HCT116 (cell line): ENCODE measurements around the gene ABCC11. TPM values are rescaled to one million over a fixed set of nuclear protein-coding genes. Genes with fewer than 3 reads are reported as not detected.

Experiments used
- ATAC-seq: fragments of 200-7000 bp; cut with Tn5 transposase; 2 replicates; pipeline ENCODE4 v1.9.1; 2020; ENCODE audit warnings: mild to moderate bottlenecking, moderate library complexity
- BruUV-seq: library from RNA; stranded (reverse); fragments of 400-500 nt; replicated peaks from 2 replicates; lab custom pipeline; 2021; lab: Mats Ljungman, UMichigan
- CTCF ChIA-PET: fragments of 300-600 bp; sonication (Branson Sonifier 250); formaldehyde crosslinking; loops from one replicate; lab custom pipeline; 2021; ENCODE audit warnings: antibody characterized with exemption; lab: Charles Lee
- POLR2A ChIA-PET: fragments of 300-600, 350-600 bp; sonication (Branson Sonifier 250); formaldehyde crosslinking; loops from one replicate; lab custom pipeline; 2021; ENCODE audit warnings: antibody characterized with exemption; lab: Charles Lee
- RAD21 ChIA-PET, 2 experiments: fragments of 300-600 bp; sonication (Branson Sonifier 250); formaldehyde crosslinking; loops; one replicate each; lab custom pipeline; 2023; ENCODE audit warnings: low total read pairs in 2 of 2; ENCODE audit not compliant: uncharacterized antibody in 2 of 2, unreplicated experiment in 2 of 2, low non-redundant PET in 1 of 2; lab: Charles Lee
- DNase-seq: peaks from one replicate; pipeline ENCODE4 v3.0.0-alpha.2; 2010; ENCODE audit warnings: low read depth, low spot score
- H2AFZ ChIP-seq: fragments of 200-600 bp; shearing (Covaris generic), sonication (generic); 2 replicates; pipeline ENCODE4 v1.6.1; 2017; ENCODE audit warnings: low read depth, mixed run types, mixed read lengths, antibody characterized with exemption, low read length; ENCODE audit not compliant: poor library complexity, severe bottlenecking
- H3K27ac ChIP-seq: 2 replicates; pipeline ENCODE4 v1.5.1; 2012; ENCODE audit warnings: low read depth, low read length
- H3K27me3 ChIP-seq: fragments of 200-600 bp; sonication (generic); 2 replicates; pipeline ENCODE4 v1.6.1; 2016; ENCODE audit warnings: mixed run types, low read length, mixed read lengths; ENCODE audit not compliant: insufficient read depth
- H3K36me3 ChIP-seq, 2 experiments: fragments of 200-500 bp in 1 of 2; fragments of 200-600 bp in 1 of 2; sonication (Bioruptor generic) in 1 of 2; sonication (generic) in 1 of 2; 2 replicates each; pipeline versions ENCODE4 v1.5.1 to v1.6.1; 2014 to 2016; ENCODE audit warnings: low read length in 2 of 2, inconsistent platforms in 1 of 2, mixed read lengths in 1 of 2, mixed run types in 1 of 2; ENCODE audit not compliant: insufficient read depth in 2 of 2, control insufficient read depth in 1 of 2
- H3K4me1 ChIP-seq, 2 experiments: fragments of 200-600 bp in 1 of 2; sonication (generic) in 1 of 2; 2 replicates each; pipeline versions ENCODE4 v1.5.1 to v1.6.1; 2012 to 2017; ENCODE audit warnings: low read length in 2 of 2, inconsistent platforms in 1 of 2, mild to moderate bottlenecking in 1 of 2, mixed read lengths in 1 of 2, mixed run types in 1 of 2, moderate library complexity in 1 of 2; ENCODE audit not compliant: insufficient read depth in 2 of 2, control insufficient read depth in 1 of 2
- H3K4me2 ChIP-seq: fragments of 200-600 bp; sonication (generic); 2 replicates; pipeline ENCODE4 v1.6.1; 2017; ENCODE audit warnings: mixed run types, low read length, mixed read lengths
- H3K4me3 ChIP-seq, 2 experiments: fragments of 200-600 bp in 1 of 2; sonication (generic) in 1 of 2; replicated peaks in 1 of 2; 2 replicates each; pipeline ENCODE4 v1.5.1; 2011 to 2016; ENCODE audit warnings: low read length in 2 of 2, control low read depth in 1 of 2, low read depth in 1 of 2, mild to moderate bottlenecking in 1 of 2, mixed read lengths in 1 of 2, mixed run types in 1 of 2
- H3K79me2 ChIP-seq: fragments of 200-600 bp; sonication (generic); 2 replicates; pipeline ENCODE4 v1.6.1; 2017; ENCODE audit warnings: mild to moderate bottlenecking, mixed run types, low read length, moderate library complexity, mixed read lengths; ENCODE audit not compliant: insufficient read depth
- H3K9ac ChIP-seq: fragments of 200-600 bp; sonication (generic); 2 replicates; pipeline ENCODE4 v1.6.1; 2016; ENCODE audit warnings: low read length, mixed read lengths
- H3K9me2 ChIP-seq: fragments of 200-600 bp; sonication (generic), shearing (Covaris generic); 2 replicates; pipeline ENCODE4 v1.6.1; 2017; ENCODE audit warnings: mixed run types, mild to moderate bottlenecking, moderate library complexity; ENCODE audit not compliant: insufficient read depth
- H3K9me3 ChIP-seq, 2 experiments: fragments of 200-500 bp in 1 of 2; fragments of 200-600 bp in 1 of 2; sonication (Bioruptor generic) in 1 of 2; sonication (generic) in 1 of 2; 2 replicates each; pipeline ENCODE4 v1.6.1; 2014 to 2017; ENCODE audit warnings: low read length in 2 of 2, mixed read lengths in 2 of 2, inconsistent platforms in 1 of 2, low read depth in 1 of 2, mild to moderate bottlenecking in 1 of 2, mixed run types in 1 of 2, moderate library complexity in 1 of 2; ENCODE audit not compliant: control insufficient read depth in 1 of 2, insufficient read depth in 1 of 2
- H4K20me1 ChIP-seq: fragments of 200-600 bp; sonication (generic), shearing (Covaris generic); 2 replicates; pipeline ENCODE4 v1.6.1; 2017; ENCODE audit warnings: mixed run types, mild to moderate bottlenecking, moderate library complexity; ENCODE audit not compliant: insufficient read depth
- ATF3 ChIP-seq: IDR thresholded peaks from 2 replicates; pipeline ENCODE4 v1.6.1; 2012
- CEBPB ChIP-seq: IDR thresholded peaks from 2 replicates; pipeline ENCODE4 v1.6.1; 2012; ENCODE audit warnings: low read depth
- CTCF ChIP-seq, 3 experiments: fragments of 200-600 bp in 1 of 3; sonication (generic) in 1 of 3; IDR thresholded peaks in 2 of 3; conservative IDR thresholded peaks in 1 of 3; 2 replicates each; pipeline ENCODE4 v1.5.1; 2012 to 2017; ENCODE audit warnings: low read depth in 2 of 3, low read length in 2 of 3, antibody characterized with exemption in 1 of 3, borderline replicate concordance in 1 of 3, control low read depth in 1 of 3, mild to moderate bottlenecking in 1 of 3, mixed read lengths in 1 of 3, mixed run types in 1 of 3, moderate library complexity in 1 of 3; ENCODE audit not compliant: insufficient read depth in 1 of 3
- EGR1 ChIP-seq: IDR thresholded peaks from 2 replicates; pipeline ENCODE4 v1.6.1; 2012; ENCODE audit warnings: low read depth
- ELF1 ChIP-seq: IDR thresholded peaks from 2 replicates; pipeline ENCODE4 v1.6.1; 2012; ENCODE audit warnings: low read depth, borderline replicate concordance
- EZH2phosphoT487 ChIP-seq: fragments of 200-600 bp; IDR thresholded peaks from 2 replicates; pipeline ENCODE4 v1.6.1; 2018; ENCODE audit warnings: antibody characterized with exemption, borderline replicate concordance
- FOSL1 ChIP-seq: IDR thresholded peaks from 2 replicates; pipeline ENCODE4 v1.6.1; 2012; ENCODE audit warnings: low read depth
- JUND ChIP-seq: IDR thresholded peaks from 2 replicates; pipeline ENCODE4 v1.6.1; 2012
- MAX ChIP-seq: IDR thresholded peaks from 2 replicates; pipeline ENCODE4 v1.6.1; 2012
- POLR2A ChIP-seq: IDR thresholded peaks from 2 replicates; pipeline ENCODE4 v1.7.0; 2011; ENCODE audit warnings: borderline replicate concordance; ENCODE audit not compliant: insufficient read depth, insufficient read length; ENCODE audit errors: extremely low read depth
- POLR2AphosphoS5 ChIP-seq: IDR thresholded peaks from 2 replicates; pipeline ENCODE4 v1.6.1; 2011; ENCODE audit warnings: mild to moderate bottlenecking, low read depth, low read length, moderate library complexity
- RAD21 ChIP-seq: IDR thresholded peaks from 2 replicates; pipeline ENCODE4 v1.6.1; 2012; ENCODE audit warnings: low read depth, mild to moderate bottlenecking
- SIN3A ChIP-seq: IDR thresholded peaks from 2 replicates; pipeline ENCODE4 v1.6.1; 2012; ENCODE audit warnings: low read depth
- SP1 ChIP-seq: IDR thresholded peaks from 2 replicates; pipeline ENCODE4 v1.6.1; 2012; ENCODE audit warnings: low read depth
- SRF ChIP-seq: IDR thresholded peaks from 2 replicates; pipeline ENCODE4 v1.6.1; 2012; ENCODE audit warnings: low read depth
- TCF7L2 ChIP-seq: IDR thresholded peaks from 2 replicates; pipeline ENCODE4 v1.7.0; 2011; ENCODE audit warnings: borderline replicate concordance, inconsistent platforms; ENCODE audit not compliant: insufficient read depth, insufficient read length; ENCODE audit errors: extremely low read depth
- YY1 ChIP-seq: IDR thresholded peaks from 2 replicates; pipeline ENCODE4 v1.6.1; 2011; ENCODE audit warnings: low read length, low read depth, moderate library complexity, mild to moderate bottlenecking; ENCODE audit not compliant: insufficient replicate concordance; ENCODE audit errors: extremely low read depth
- ZBTB33 ChIP-seq: IDR thresholded peaks from 2 replicates; pipeline ENCODE4 v1.6.1; 2011; ENCODE audit warnings: mild to moderate bottlenecking, low read length, moderate library complexity; ENCODE audit not compliant: insufficient replicate concordance; ENCODE audit errors: extremely low read depth
- ZFX ChIP-seq: fragments of 450-650 bp; IDR thresholded peaks from 2 replicates; pipeline ENCODE4 v1.6.1; 2017
- ZNF274 ChIP-seq: fragments of 200-500 bp; sonication (Bioruptor generic); IDR thresholded peaks from 2 replicates; pipeline ENCODE4 v1.6.1; 2014; ENCODE audit warnings: mild to moderate bottlenecking, low read depth, low read length, inconsistent platforms
- intact Hi-C: fragments of 100-400 bp; cut with micrococcal nuclease; formaldehyde crosslinking; loops from 2 replicates; pipeline ENCODE4 v1.10.0; 2022
- total RNA-seq: library from RNA; stranded (reverse); gene quantifications from one replicate; pipeline ENCODE4 v1.2.1, GENCODE V29; 2021; ENCODE audit not compliant: unreplicated experiment

ABCC11 gene
- total RNA-seq, 1 experiment from 2014 or later: 0.54 TPM

- DNase-seq (peak; percentile 84), ATAC-seq (peak; percentile 98)
- no peaks in the 10 kb centered on the region for H4K20me1 ChIP-seq
- intact Hi-C loops: no loop called here
- peak within 1 kb of the TSS; percentile 83 for H3K9ac ChIP-seq
- peaks cover 15 to 20% of the 10 kb centered on the region in 2 experiments for H3K4me1 ChIP-seq
- no peaks in the 10 kb centered on the region for H3K27me3 ChIP-seq
- peak within 1 kb of the TSS; percentile 56 for H2AFZ ChIP-seq
- POLR2A ChIA-PET: interaction anchor here (0.6 kb wide), 1 partner anchor 136 kb away, joined by 4 read pairs; no protein-coding TSS in a partner anchor
- no peaks in the 10 kb centered on the region for H3K9me3 ChIP-seq
- no TSS peak for BruUV-seq
- peak within 1 kb of the TSS; percentile 99 for H3K4me2 ChIP-seq
- no peaks in the 10 kb centered on the region for H3K9me2 ChIP-seq
- peaks cover 52% of the 10 kb centered on the region for H3K79me2 ChIP-seq
- peak within 1 kb of the TSS; percentile 89 to 94 for H3K4me3 ChIP-seq
- RAD21 ChIA-PET: interaction anchor here in 1 of 2 experiments (0.6 kb wide), 1 partner anchor 253 kb away, joined by 3 read pairs; no protein-coding TSS in a partner anchor
- 0 out of 4 replicates have a peak, but pooled peaks cover 0 to 2% of the 10 kb centered on the region in 2 experiments for H3K36me3 ChIP-seq
- CTCF ChIA-PET: interaction anchor here (1.0 kb wide), 1 partner anchor 13 kb away, joined by 4 read pairs; no protein-coding TSS in a partner anchor
- H3K27ac ChIP-seq: peak within 1 kb of the TSS; percentile 93
- TF ChIP-seq YY1: peak; percentile 44
- TF ChIP-seq TCF7L2: no peak
- TF ChIP-seq SIN3A: peak; percentile 85
- TF ChIP-seq CTCF (IDR thresholded peaks at IDR 0.05 in 2 of 3, conservative IDR thresholded peaks at IDR 0.05 in 1 of 3; ENCODE audit: borderline replicate concordance in 1 of 3, insufficient read depth in 1 of 3, low read depth in 2 of 3, low read length in 2 of 3): no peak
- TF ChIP-seq ELF1: peak; percentile 81
- peak; percentile 85 for TF ChIP-seq POLR2AphosphoS5
- peak; percentile 99 for TF ChIP-seq ZFX
- TF ChIP-seq ZNF274: no peak
- no peak for TF ChIP-seq POLR2A
- TF ChIP-seq FOSL1: no peak
- no peak for TF ChIP-seq JUND
- TF ChIP-seq EGR1: peak; percentile 99
- TF ChIP-seq ZBTB33: peak; percentile 85
- no peak for TF ChIP-seq RAD21
- TF ChIP-seq CEBPB: no peak
- no peak for TF ChIP-seq EZH2phosphoT487
- no peak for TF ChIP-seq SRF
- TF ChIP-seq ATF3: no peak
- TF ChIP-seq MAX: peak; percentile 73
- TF ChIP-seq SP1: peak; percentile 79
These were observed 3.1 kb downstream of the ABCC11 start, which contains the start of gene LONP2 for GRCh38 chr16:48244080-48244862. TSS of gene LONP2 (plus strand) at chr16:48244300. CDS start at chr16:48244389, 89 bp downstream.
